HG03575 (cell line): Measurements from ENCODE around the gene HECA.
A peak's percentile ranks its signal among the peaks of the same experiment; 100 is the strongest.
"Not testable (repeated sequence)": the region's sequence is repeated elsewhere in the genome, so short reads cannot be mapped to it uniquely, and the experiment has no call there.

ENCODE experiments used
- ATAC-seq: cut with Tn5 transposase; IDR thresholded peaks from one replicate; pipeline ENCODE4 v1.9.1; 2021; ENCODE audit not compliant: unreplicated experiment, insufficient number of reproducible peaks, low FRiP score; ENCODE audit errors: extremely low read depth

The HECA gene

GRCh38 chr6:139154881-139155547 is 20.1 kb downstream of the HECA start:
- no peak for ATAC-seq

GRCh38 chr6:139156102-139156501 is 21.2 kb downstream of the HECA start:
- no peak for ATAC-seq

GRCh38 chr6:139156551-139156950 is 21.7 kb downstream of the HECA start:
- ATAC-seq: no peak

GRCh38 chr6:139157086-139157485 is 22.2 kb downstream of the HECA start:
- ATAC-seq: not testable (repeated sequence)

- ATAC-seq: no peak
These were observed 24.1 kb downstream of the HECA start for GRCh38 chr6:139159016-139159415.

GRCh38 chr6:139161169-139161568 is 26.3 kb downstream of the HECA start:
- ATAC-seq: no peak

- peak; percentile 95 for ATAC-seq
These were observed 27.0 kb downstream of the HECA start for GRCh38 chr6:139161817-139162284.

GRCh38 chr6:139164001-139164400 is 29.1 kb downstream of the HECA start:
- ATAC-seq: no peak

- no peak for ATAC-seq
These were observed 30.4 kb downstream of the HECA start for GRCh38 chr6:139165324-139165723.

GRCh38 chr6:139166238-139166955 is 31.5 kb downstream of the HECA start:
- ATAC-seq: no peak

GRCh38 chr6:139166956-139167313 is 32.1 kb downstream of the HECA start:
- ATAC-seq: no peak

GRCh38 chr6:139172151-139172550 is 37.3 kb downstream of the HECA start:
- no peak for ATAC-seq

- no peak for ATAC-seq
These were observed 37.7 kb downstream of the HECA start for GRCh38 chr6:139172567-139172966.

GRCh38 chr6:139173172-139173571 is 38.3 kb downstream of the HECA start:
- ATAC-seq: no peak

GRCh38 chr6:139173822-139174221 is 38.9 kb downstream of the HECA start:
- no peak for ATAC-seq

- no peak for ATAC-seq
These were observed 40.1 kb downstream of the HECA start for GRCh38 chr6:139174961-139175360.

GRCh38 chr6:139175389-139175948 is 40.6 kb downstream of the HECA start:
- no peak for ATAC-seq

GRCh38 chr6:139181236-139181635 is 46.4 kb downstream of the HECA start:
- no peak for ATAC-seq

GRCh38 chr6:139184047-139184446 is 49.2 kb downstream of the HECA start:
- no peak for ATAC-seq

- ATAC-seq: no peak
These were observed 49.6 kb downstream of the HECA start for GRCh38 chr6:139184459-139184858.
